Left ventricle myocardium superior (tissue), 1 donor: ENCODE data around the gene ZMYM4. TPM values are rescaled to one million over a fixed set of nuclear protein-coding genes. Genes with fewer than 3 reads are reported as not detected.
"Not testable (repeated sequence)": the region's sequence is repeated elsewhere in the genome, so short reads cannot be mapped to it uniquely, and the experiment has no call there.

ENCODE experiments used
- ATAC-seq: fragments of 200-7000 bp; cut with Tn5 transposase; one replicate; pipeline ENCODE4 v1.9.1; 2020; ENCODE audit warnings: mild to moderate bottlenecking, moderate library complexity
- DNase-seq: peaks from one replicate; pipeline ENCODE4 v3.0.0-alpha.2; 2020
- intact Hi-C: fragments of 100-400 bp; cut with micrococcal nuclease; formaldehyde crosslinking; loops from one replicate; pipeline ENCODE4 v1.11.0; 2022
- total RNA-seq: library from RNA; stranded (reverse); fragmentation: NEBNext Ultra II Directional; extraction: Animal tissue kit (Norgen Biotek cat#: 25700); gene quantifications from one replicate; pipeline ENCODE4 v1.2.1, GENCODE V29; 2021
- donor health status: DM: no; HTN: yes; CAD: no; lungs with severe emphysema.

The ZMYM4 gene
- total RNA-seq, 1 donor from 2014 or later: 34.9 TPM

DNA sequence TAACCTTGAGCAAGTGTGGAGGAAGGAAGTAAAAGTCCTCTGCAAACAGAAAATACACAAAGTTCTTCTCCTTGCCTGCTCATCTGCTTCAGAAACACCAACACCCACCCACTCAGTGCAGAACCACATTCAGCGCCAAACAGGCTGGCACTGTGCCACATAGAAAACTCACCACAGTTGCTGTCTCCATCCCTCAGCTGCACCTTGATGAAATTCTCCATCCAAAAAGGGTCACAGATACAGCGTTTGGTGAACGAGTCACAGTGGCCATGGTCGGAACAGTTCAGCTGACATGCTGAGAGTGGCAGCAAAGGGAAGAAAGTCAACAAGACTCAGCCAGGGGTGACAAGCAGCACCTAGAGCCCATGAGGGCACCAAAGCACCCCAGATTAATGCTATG lies 174.2 kb downstream of the ZMYM4 start:
- DNase-seq (no peak), ATAC-seq (no peak)
- intact Hi-C loops: no loop called here

DNA sequence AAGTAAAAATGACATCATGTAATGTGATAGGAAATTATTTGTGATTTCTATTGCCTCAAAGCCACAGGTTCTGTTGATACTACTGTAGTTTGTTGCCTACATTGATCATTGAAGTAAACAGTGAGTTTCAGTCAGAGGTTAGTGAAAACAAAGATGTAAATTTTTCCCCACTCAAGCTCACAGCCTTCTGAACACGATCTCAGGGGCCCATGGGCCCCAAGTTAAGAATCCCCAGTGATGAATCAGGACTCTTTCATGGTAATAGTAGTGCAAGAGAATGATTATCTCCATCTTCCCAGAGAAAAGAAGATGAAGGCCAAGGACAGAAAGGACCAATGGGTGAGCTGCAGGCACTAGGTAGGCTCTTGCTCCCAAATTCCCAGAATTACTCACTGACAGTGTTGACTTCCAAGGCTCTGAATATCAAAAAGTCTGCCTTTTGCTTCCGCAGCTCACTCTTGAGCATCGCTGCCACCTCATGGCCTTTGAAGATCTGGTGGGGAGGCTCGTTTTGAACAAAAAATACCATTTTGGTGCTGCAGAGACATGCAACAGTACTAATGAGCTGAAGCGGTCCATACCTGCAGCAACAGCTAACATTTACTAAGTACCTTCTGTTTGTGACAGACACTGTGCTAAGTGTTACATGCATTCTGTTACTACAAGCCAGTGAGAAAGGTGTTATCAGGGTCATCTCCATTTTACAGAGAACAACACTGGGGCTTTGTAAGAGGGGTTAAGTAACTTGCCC lies 175.4 kb downstream of the ZMYM4 start:
- no peak for ATAC-seq
- DNase-seq: no peak
- intact Hi-C loops: no loop called here

DNA sequence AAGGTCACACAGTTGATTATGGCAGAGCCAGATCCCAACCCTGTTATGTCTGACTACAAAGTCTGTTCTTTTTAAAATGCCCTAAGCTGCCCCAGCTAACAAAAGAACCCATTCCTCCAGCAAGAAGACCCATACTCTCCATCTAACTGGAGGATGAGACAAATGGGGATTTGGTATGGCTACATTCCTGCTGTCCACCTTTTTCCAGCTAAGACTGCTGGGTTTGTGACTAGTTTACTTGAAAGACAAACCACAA lies 175.9 kb downstream of the ZMYM4 start:
- no peak for ATAC-seq
- intact Hi-C loops: no loop called here
- no peak for DNase-seq

DNA sequence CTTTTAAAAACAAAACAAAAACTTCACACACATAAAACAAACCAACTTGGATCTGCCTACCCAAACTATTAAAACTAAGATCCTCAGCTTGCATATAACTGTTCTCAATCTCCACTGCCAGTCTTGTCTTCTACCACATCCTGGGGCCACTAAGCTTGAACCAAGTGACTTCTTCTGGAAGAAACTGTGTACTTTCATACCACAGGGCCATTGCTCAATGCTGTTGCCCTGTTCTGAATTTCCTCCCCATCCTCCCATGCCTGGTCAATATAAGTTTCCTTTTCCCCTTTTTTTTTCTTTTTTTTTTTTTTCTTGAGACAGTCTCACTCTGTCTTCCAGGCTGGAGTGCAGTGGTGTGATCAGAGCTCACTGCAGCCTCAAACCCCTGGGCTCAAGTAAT lies 178.8 kb downstream of the ZMYM4 start:
- intact Hi-C loops: no loop called here
- ATAC-seq (peak; percentile 8), DNase-seq (no peak)

DNA sequence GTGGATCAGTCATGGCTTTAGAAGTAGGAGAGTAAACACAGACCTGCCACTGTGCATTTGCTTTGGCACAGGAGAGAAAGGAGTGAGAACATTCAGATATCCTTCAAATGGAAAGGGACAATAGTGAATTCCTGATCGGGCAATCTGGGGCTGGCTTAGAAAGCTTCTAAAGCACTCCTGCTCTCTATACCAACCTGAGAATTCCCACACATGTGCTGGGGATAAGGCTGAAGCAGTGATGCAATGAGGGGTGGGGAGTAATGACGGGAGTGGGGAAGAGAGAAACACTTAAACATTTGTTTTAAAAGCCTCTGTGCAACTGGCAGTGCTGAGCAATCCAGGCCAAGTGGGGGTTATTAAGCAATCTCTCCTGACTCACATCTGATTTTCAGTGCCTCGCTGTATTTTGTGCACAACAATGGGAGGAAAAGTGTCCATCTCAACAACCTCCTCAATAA lies 179.9 kb downstream of the ZMYM4 start:
- ATAC-seq: peak; percentile 19
- intact Hi-C loops: no loop called here
- no peak for DNase-seq

DNA sequence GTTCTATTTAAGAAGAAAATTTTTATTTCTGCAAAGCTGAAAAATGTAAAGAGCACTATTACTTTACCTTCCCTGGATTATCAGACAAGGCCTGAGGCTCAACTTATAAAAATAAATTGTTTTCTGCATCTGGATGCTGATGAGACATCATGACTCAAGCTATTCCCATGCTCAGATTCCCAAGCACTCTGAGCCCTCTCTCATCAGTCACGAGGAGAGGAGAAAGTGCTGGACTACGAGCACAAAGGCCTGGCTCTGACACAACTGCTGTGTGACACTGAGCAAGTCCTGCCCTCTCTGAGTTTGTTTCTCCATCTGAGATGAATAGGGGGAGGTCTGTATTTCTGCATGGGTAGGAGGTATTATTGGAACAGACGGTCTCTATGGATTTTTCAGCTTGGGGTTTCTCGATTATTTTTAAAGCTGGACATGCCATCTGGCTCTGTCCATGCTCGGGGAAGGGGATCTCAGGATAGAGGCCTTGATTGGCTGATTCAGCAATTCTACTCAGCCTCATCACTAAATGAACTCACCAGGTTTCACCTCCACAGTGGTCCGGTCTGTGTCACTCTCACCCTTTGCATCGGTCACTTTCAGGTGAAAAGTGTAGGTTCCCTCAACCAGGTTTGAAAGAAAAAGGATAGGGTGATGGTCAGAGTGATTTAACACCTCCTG lies 181.0 kb downstream of the ZMYM4 start:
- intact Hi-C loops: loop anchor here (5.0 kb wide), 1 partner anchor 108 kb away; the partner anchor contains the start of genes KIAA0319L and NCDN
- DNase-seq: no peak

DNA sequence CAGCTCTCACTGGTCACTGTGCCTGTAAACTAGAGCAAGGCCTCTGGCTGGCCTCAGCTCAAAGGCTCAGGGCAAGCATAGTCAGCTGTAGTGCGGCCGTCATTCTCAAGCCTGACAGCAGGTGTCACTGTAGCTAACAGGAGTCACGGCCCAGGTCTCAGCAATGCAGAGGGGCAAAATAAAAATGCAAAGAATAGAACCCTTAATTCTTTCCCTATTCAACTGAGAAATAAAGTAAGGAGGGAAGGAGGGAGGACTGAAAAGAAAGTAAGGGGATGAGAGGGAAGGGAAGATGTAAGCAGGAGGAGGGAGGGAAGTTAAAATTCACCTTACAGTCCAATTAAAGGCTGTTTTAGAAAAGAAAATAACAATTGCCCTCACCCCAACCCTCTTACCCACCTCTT lies 182.6 kb downstream of the ZMYM4 start:
- DNase-seq: peak; percentile 88
- ATAC-seq: peak; percentile 87
- intact Hi-C loops: loop anchor here (5.0 kb wide), 1 partner anchor 106 kb away; the partner anchor contains the start of genes KIAA0319L and NCDN

More for the DNA sequence above, 181.0 kb downstream of the ZMYM4 start:
- no peak for ATAC-seq

DNA sequence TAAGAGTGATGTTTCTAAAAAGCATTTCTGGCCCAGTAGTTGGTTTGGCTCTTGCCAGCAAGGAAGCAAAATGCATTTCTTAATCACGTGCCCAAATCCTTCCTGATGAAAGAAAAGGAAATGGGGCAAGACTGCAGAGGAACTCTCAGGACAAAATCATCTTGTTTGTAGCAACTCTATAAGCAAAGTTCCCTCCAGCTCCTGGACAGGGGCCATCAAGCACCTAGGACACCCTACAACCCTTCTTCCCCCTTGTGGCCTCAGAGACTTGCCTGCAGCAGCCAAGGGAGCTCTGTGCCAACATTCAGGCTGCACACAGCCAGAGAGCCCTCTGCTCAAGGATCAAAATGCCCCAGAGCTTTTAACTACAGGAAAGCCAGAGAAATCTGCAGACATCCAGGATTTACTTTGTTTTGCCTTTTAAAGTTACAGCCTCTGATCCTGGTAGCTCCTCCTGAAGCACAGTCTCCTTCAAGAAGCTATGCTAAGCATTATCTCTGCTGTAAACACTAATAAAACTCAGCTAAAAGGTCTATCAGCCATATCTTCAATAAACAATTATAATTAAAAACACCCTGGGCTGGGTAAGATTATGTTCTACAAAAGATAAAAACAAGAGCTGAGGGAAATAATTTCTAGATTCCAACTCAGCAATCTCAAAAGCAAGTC lies 183.7 kb downstream of the ZMYM4 start:
- intact Hi-C loops: loop anchor here (5.0 kb wide), 1 partner anchor 105 kb away; the partner anchor contains the start of genes KIAA0319L and NCDN
- peak; percentile 72 for DNase-seq
- peak; percentile 82 for ATAC-seq

DNA sequence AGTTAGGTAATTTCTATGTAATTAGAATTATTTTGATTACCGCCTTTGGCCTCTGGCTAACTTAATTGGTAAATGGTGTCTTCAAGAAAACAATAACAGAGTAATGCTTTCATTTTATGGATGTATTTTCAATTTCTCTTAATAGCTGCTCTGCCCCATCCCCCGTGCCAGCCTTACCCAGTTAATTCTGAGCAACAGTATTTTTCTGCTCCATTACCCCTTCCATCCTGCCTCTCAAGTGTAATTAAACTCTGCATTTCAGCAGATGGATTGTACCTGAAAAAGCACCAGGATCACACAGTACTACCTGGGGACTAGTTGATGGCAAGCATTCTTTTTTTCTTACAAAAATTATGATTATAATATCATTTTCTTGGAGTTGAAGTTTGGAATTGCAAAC lies 184.5 kb downstream of the ZMYM4 start:
- no peak for ATAC-seq
- no peak for DNase-seq
- intact Hi-C loops: loop anchor here (5.0 kb wide), 1 partner anchor 104 kb away; the partner anchor contains the start of genes KIAA0319L and NCDN

DNA sequence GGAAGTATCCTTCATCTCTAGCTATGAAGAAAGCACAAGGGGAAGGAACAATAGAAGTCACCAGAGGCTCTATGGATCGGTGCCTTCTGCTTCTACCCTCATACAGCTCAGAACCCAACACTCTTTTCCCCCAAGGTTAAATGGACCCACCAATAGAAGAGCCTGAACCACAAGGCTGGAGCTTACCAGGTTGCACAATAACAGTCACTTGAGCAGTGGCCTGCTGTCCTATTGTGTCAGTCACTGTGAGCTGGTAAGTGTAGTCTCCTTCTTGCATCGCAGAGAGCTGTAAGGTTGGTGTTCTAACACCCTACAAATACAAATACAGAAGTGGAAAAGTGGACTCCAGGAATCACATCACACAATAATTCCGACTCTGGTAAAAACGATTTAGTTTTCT lies 185.7 kb downstream of the ZMYM4 start:
- intact Hi-C loops: loop anchor here (5.0 kb wide), 1 partner anchor 103 kb away; the partner anchor contains the start of genes KIAA0319L and NCDN
- DNase-seq (no peak), ATAC-seq (no peak)

DNA sequence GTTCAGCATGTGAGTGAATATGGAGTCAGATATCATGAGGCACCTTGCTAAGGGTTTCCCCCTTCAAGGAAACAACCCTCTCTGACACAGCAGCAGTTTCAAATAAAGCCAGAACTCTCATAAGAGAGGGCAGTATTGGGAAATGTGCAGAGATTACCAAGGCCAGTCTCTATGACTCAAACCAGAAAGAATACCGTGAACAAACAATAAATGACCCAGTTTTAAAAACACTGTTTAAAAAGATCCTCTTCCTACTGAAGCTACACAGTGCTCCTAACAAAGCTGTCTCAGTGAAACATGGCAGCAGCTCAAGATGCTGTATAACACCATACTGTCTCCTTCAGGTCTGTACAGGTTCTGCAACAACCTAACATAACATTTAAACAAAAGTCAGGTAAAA lies 186.1 kb downstream of the ZMYM4 start:
- ATAC-seq: peak; percentile 7
- intact Hi-C loops: loop anchor here (5.0 kb wide), 1 partner anchor 103 kb away; the partner anchor contains the start of genes KIAA0319L and NCDN
- no peak for DNase-seq

DNA sequence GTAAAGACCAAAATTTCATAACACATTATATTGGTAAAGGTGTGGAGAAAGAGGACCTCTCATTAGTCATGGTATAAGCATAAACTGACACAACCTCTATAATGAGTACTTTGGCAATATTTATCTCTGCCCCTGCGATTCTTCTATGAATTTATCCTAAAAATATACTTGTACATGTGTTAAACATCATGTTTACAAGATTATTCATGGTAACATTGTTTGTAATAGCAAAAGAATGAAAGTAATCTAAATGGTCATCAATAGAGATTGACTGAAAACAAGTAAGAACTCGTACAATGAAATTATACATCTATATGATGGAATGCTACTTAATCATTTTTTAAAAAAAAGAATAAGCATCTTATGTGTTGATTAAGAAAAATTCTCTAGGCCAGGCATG lies 192.3 kb downstream of the ZMYM4 start:
- intact Hi-C loops: loop anchor here (10.0 kb wide), 1 partner anchor 74 kb away; no protein-coding TSS in a partner anchor
- ATAC-seq (no peak), DNase-seq (no peak)

DNA sequence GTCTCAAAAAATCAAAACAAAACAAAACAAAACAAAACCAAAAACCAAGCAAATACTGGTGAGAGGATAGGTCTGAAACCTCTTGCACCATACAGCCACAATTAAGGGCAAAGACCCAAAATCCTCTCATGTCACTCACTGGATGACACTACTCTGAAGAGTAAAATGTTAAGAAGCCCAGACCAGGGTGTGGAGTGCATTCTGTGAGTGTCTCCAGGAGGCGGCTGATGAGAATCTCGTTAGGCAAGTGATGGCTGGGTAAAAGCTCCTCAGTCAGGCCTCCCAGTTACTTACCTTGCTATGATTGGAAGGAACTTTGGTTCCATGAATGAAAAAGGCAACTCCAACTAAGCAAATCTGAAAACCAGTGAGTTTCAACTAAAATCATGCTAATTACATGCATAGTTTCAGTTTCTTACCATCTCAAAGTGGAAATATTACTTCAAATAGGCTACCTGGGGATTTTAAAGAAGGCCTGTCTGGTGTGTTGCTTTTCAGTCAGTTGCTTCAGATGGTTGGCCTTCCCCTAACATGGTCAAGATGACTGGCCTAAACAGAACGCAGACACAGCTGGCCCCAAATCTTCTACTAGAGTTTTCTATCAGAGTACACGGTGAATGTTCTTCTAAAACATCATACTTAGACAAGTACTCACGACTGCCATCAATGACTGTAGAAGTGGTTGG lies 193.6 kb downstream of the ZMYM4 start:
- intact Hi-C loops: loop anchor here (10.0 kb wide), 1 partner anchor 73 kb away; no protein-coding TSS in a partner anchor
- ATAC-seq: no peak
- DNase-seq: no peak

DNA sequence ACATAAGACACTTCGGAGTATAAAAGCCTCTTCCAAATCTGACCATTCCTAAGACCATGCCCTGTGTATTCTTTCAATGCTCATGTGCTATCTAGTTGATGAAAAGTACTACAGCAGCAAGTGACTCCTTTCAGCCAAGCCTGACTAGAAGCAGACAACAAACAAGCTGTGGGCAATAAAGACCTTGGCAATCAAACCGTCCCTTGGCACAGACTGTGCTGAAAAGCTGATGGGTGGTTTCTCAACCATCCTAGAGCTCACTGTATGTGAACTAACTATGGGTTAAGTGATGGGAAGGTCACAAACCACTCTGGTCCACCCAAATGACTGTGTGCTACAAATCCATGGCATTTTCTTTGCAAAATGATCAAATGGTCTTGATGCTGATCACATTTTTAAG lies 194.7 kb downstream of the ZMYM4 start:
- DNase-seq (no peak), ATAC-seq (peak; percentile 42)
- intact Hi-C loops: loop anchor here (10.0 kb wide), 1 partner anchor 72 kb away; no protein-coding TSS in a partner anchor

DNA sequence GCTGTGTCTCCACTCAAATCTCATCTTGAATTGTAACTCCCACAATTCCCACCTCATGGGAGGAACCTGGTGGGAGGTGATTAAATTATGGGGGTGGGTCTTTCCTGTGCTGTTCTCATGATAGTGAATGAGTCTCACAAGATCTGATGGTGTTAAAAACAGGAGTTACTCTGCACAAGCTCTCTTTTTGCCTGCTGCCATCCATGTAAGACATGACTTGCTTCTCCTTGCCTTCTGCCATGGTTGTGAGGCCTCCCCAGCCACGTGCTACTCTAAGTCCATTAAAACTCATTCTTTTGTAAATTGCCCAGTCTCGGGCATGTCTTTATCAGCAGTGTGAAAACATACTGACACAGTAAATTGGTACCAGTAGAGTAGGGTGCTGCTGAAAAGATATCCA lies 195.2 kb downstream of the ZMYM4 start:
- intact Hi-C loops: loop anchor here (10.0 kb wide), 1 partner anchor 71 kb away; no protein-coding TSS in a partner anchor
- not testable (repeated sequence) for ATAC-seq, DNase-seq

DNA sequence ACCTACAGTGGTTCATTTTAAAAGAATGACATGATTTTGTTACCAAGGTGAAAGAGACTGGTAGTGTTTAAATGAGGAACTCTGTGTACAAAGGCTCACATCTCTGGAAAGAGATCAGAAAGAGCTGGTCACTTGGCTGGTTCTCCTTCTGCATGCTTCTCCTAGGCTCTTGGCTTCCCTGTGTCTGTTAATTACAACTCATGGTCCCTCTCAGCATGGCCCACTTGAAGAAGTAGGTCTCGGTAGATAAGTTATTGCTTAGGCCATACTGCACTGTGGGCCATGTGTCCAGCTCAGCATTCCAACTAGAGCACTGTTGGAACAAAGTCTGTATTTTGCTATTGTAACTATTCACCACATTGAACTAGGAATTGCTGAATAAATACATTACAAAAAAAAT lies 197.6 kb downstream of the ZMYM4 start:
- ATAC-seq (peak; percentile 92), DNase-seq (no peak)
- intact Hi-C loops: loop anchor here (10.0 kb wide), 1 partner anchor 69 kb away; no protein-coding TSS in a partner anchor

DNA sequence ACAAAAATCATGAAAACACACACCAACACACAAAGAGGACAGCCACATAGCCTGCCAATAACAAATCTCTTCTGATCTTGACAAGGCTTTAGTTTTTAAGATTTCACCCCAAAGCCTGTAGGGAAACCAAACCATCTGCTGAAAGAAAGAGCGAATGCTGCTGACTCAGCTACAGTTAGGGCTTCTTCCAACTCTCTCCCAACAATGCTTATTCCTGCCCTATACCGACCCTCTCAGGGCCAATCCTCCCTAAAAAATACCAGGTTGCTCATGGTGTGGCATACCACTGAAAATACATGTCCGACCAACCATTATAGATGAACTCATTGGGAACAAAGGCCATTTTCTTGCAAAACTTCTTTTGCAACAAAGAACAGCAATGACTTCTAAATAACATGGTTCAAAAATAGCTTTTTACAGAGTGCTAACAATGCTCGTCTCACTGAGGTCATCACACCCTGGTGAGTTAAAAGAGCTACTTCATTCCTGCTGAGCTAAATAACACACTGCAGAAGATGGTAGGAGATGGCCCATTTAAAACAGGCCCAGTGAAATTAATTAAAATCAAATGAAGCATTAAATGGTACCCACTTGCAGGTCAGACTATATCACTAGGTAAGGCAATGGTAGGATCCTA lies 202.6 kb downstream of the ZMYM4 start:
- no peak for DNase-seq
- peak; percentile 50 for ATAC-seq

More for the DNA sequence above, 202.6 kb downstream of the ZMYM4 start:
- intact Hi-C loops: no loop called here
